B cell (primary cell): Measurements from ENCODE around the gene SPPL3. TPM values are rescaled to one million over a fixed set of nuclear protein-coding genes. Genes with fewer than 3 reads are reported as not detected.

Experiments
- ATAC-seq: fragments of 200-7000 bp; cut with Tn5 transposase; one replicate; pipeline ENCODE4 v1.10.0; 2021; ENCODE audit warnings: low read depth, mild to moderate bottlenecking, moderate number of reproducible peaks, moderate library complexity
- CTCF ChIA-PET: fragments of 350-600 bp; sonication (Branson Sonifier 250); formaldehyde crosslinking; loops from one replicate; lab custom pipeline; 2021; ENCODE audit warnings: antibody characterized with exemption, inconsistent platforms; lab: Charles Lee
- POLR2A ChIA-PET: fragments of 350-600 bp; sonication (Branson Sonifier 250); formaldehyde crosslinking; loops from one replicate; lab custom pipeline; 2021; ENCODE audit warnings: antibody characterized with exemption; lab: Charles Lee
- DNase-seq: peaks from one replicate; pipeline ENCODE4 v3.0.0; 2013
- H2AFZ ChIP-seq: 2 replicates; pipeline ENCODE4 v1.6.1; 2012; ENCODE audit warnings: mild to moderate bottlenecking, low read depth, low read length; ENCODE audit not compliant: insufficient read depth, poor library complexity, severe bottlenecking
- H3K27ac ChIP-seq, 2 donors: 1 replicate in 1 of 2; 2 replicates in 1 of 2; pipeline ENCODE4 v1.5.1; 2012 to 2013; ENCODE audit warnings: low read length in 2 of 2, mild to moderate bottlenecking in 2 of 2, moderate library complexity in 1 of 2
- H3K27me3 ChIP-seq, 4 experiments: fragments of 200-600 bp in 1 of 4; sonication (generic) in 1 of 4; replicated peaks in 1 of 4; 1 replicate in 2 of 4; 2 replicates in 2 of 4; pipeline versions ENCODE4 v1.6.1 to v1.7.0; 2013 to 2016; ENCODE audit warnings: low read length in 3 of 4, mild to moderate bottlenecking in 2 of 4, mixed read lengths in 1 of 4, moderate library complexity in 1 of 4; ENCODE audit not compliant: insufficient read depth in 4 of 4, control insufficient read depth in 3 of 4; ENCODE audit errors: control extremely low read depth in 1 of 4
- H3K36me3 ChIP-seq, 2 experiments: replicated peaks in 1 of 2; 1 replicate in 1 of 2; 2 replicates in 1 of 2; pipeline versions ENCODE4 v1.6.1 to v1.7.1; 2013; ENCODE audit warnings: low read length in 1 of 2; ENCODE audit not compliant: insufficient read depth in 2 of 2, control insufficient read depth in 1 of 2; ENCODE audit errors: control extremely low read depth in 1 of 2, extremely low read depth in 1 of 2
- H3K4me1 ChIP-seq, 2 donors: fragments of 200-600 bp in 1 of 2; sonication (generic) in 1 of 2; 1 replicate in 1 of 2; 2 replicates in 1 of 2; pipeline versions ENCODE4 v1.5.1 to v1.6.1; 2013 to 2017; ENCODE audit warnings: low read length in 2 of 2; ENCODE audit not compliant: control insufficient read depth in 2 of 2, insufficient read depth in 2 of 2
- H3K4me2 ChIP-seq: replicated peaks from 2 replicates; pipeline ENCODE3; 2012; ENCODE audit warnings: mild to moderate bottlenecking, low read depth, low read length; ENCODE audit not compliant: poor library complexity, severe bottlenecking
- H3K4me3 ChIP-seq, 5 experiments: fragments of 200-600 bp in 1 of 5; sonication (generic) in 1 of 5; 1 replicate in 3 of 5; 2 replicates in 2 of 5; pipeline versions ENCODE4 v1.5.1 to v1.7.0; 2011 to 2016; ENCODE audit warnings: low read length in 4 of 5, mild to moderate bottlenecking in 4 of 5, low read depth in 2 of 5, control low read depth in 1 of 5, moderate library complexity in 1 of 5; ENCODE audit not compliant: insufficient read depth in 1 of 5; ENCODE audit errors: control extremely low read depth in 1 of 5, extremely low read depth in 1 of 5
- H3K79me2 ChIP-seq: fragments of 200-600 bp; sonication (generic); one replicate; pipeline ENCODE4 v1.6.0; 2016; ENCODE audit warnings: low read length; ENCODE audit not compliant: control insufficient read depth, insufficient read depth
- H3K9ac ChIP-seq: fragments of 200-600 bp; sonication (generic); 2 replicates; pipeline ENCODE4 v1.6.1; 2017; ENCODE audit warnings: mild to moderate bottlenecking, low read length, moderate library complexity
- H3K9me3 ChIP-seq, 3 donors: one replicate each; pipeline versions ENCODE4 v1.6.1 to v1.7.1; 2013; ENCODE audit warnings: low read length in 2 of 3; ENCODE audit not compliant: control insufficient read depth in 2 of 3, insufficient read depth in 1 of 3; ENCODE audit errors: control extremely low read depth in 1 of 3
- H4K20me1 ChIP-seq: 2 replicates; pipeline ENCODE4 v1.6.0; 2012; ENCODE audit warnings: mild to moderate bottlenecking, low read length; ENCODE audit not compliant: insufficient read depth, control insufficient read depth, poor library complexity, severe bottlenecking
- H3K27ac Mint-ChIP-seq: one replicate; pipeline ENCODE4 v1.8.0; 2021; ENCODE audit warnings: mixed read lengths
- H3K27me3 Mint-ChIP-seq: one replicate; pipeline ENCODE4 v1.8.0; 2021; ENCODE audit warnings: mixed read lengths
- H3K4me1 Mint-ChIP-seq: one replicate; pipeline ENCODE4 v1.8.0; 2021; ENCODE audit warnings: mixed read lengths
- H3K4me3 Mint-ChIP-seq: one replicate; pipeline ENCODE4 v1.8.0; 2021; ENCODE audit warnings: mixed read lengths
- H3K9me3 Mint-ChIP-seq: one replicate; pipeline ENCODE4 v1.8.0; 2022; ENCODE audit warnings: mixed read lengths; ENCODE audit not compliant: insufficient read depth
- EZH2 ChIP-seq: IDR thresholded peaks from 2 replicates; pipeline ENCODE4 v1.6.1; 2012; ENCODE audit warnings: borderline replicate concordance, low read depth, mild to moderate bottlenecking, moderate library complexity, low read length; ENCODE audit not compliant: insufficient read depth, poor library complexity, severe bottlenecking
- WGBS: methylation state at CpG from one replicate; pipeline ENCODE4 v1.1.5; 2013; ENCODE audit warnings: missing lambda C conversion rate; ENCODE audit not compliant: insufficient coverage; 5-methylcytosine and 5-hydroxymethylcytosine counted together
- intact Hi-C: fragments of 100-400 bp; cut with micrococcal nuclease; formaldehyde crosslinking; loops from one replicate; pipeline ENCODE4 v1.10.0; 2022
- polyA plus RNA-seq: library from polyadenylated mRNA; depleted of rRNA; stranded (reverse); fragments of >200 nt; gene quantifications from 2 replicates; pipeline ENCODE4 v1.2.3, GENCODE V29; 2012
- total RNA-seq, 2 donors: library from RNA; stranded (reverse); fragments of 120-200 nt in 1 of 2; gene quantifications; 1 replicate in 1 of 2; 2 replicates in 1 of 2; pipeline versions ENCODE4 v1.2.3 to v1.2.4, GENCODE V29; 2013 to 2022
- TF ChIP-seq, protein P1 (sequence below): fragments of 200-600 bp; IDR thresholded peaks from one replicate; pipeline ENCODE4 v1.8.0; 2022; ENCODE audit warnings: antibody characterized with exemption, mild to moderate bottlenecking

Gene SPPL3
- total and polyA plus RNA-seq, 2 donors (not counting 1 experiment from before 2014, with no cell fraction given) = 12.3 to 43.6 TPM

- no peak overlapping the region for H3K4me2 ChIP-seq
- intact Hi-C loops = no loop called here
- H3K9me3 ChIP-seq = no peaks in the 10 kb centered on the region
- no peak overlapping the region for H3K9ac ChIP-seq
- ChIA-PET CTCF (no interaction called here), POLR2A (interaction anchor here (0.6 kb wide), 2 partner anchors 9 to 239 kb away, joined by 3 to 5 read pairs; no protein-coding TSS in a partner anchor)
- H3K79me2 ChIP-seq = no peaks in the 10 kb centered on the region
- Mint-ChIP-seq H3K4me3 (no peak overlapping the region), H3K4me1 (no peaks in the 10 kb centered on the region), H3K27me3 (no peaks in the 10 kb centered on the region), H3K27ac (no peak overlapping the region), H3K9me3 (no peaks in the 10 kb centered on the region)
- no peak overlapping the region for H3K27ac ChIP-seq
- H3K36me3 ChIP-seq = peaks cover 0 to 3% of the 10 kb centered on the region in 2 experiments
- H3K4me3 ChIP-seq = no peak overlapping the region
- H4K20me1 ChIP-seq = no peaks in the 10 kb centered on the region
- WGBS = 95% methylated on average over 38 of the region's 38 CpGs
- H3K27me3 ChIP-seq = no peaks in the 10 kb centered on the region
- H3K4me1 ChIP-seq = no peaks in the 10 kb centered on the region
- DNase-seq = no peak
- TF ChIP-seq EZH2 = no peak
- TF ChIP-seq, protein P1, sequence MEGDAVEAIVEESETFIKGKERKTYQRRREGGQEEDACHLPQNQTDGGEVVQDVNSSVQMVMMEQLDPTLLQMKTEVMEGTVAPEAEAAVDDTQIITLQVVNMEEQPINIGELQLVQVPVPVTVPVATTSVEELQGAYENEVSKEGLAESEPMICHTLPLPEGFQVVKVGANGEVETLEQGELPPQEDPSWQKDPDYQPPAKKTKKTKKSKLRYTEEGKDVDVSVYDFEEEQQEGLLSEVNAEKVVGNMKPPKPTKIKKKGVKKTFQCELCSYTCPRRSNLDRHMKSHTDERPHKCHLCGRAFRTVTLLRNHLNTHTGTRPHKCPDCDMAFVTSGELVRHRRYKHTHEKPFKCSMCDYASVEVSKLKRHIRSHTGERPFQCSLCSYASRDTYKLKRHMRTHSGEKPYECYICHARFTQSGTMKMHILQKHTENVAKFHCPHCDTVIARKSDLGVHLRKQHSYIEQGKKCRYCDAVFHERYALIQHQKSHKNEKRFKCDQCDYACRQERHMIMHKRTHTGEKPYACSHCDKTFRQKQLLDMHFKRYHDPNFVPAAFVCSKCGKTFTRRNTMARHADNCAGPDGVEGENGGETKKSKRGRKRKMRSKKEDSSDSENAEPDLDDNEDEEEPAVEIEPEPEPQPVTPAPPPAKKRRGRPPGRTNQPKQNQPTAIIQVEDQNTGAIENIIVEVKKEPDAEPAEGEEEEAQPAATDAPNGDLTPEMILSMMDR = no peak
- no peak overlapping the region for H2AFZ ChIP-seq
- no peak for ATAC-seq
Observed at GRCh38 chr12:120736404-120737331, 167.5 kb downstream of the SPPL3 start.

GRCh38 chr12:120735181-120735580 is 169.0 kb downstream of the SPPL3 start:
- H3K9ac ChIP-seq = no peak overlapping the region
- H3K4me2 ChIP-seq = no peak overlapping the region
- H2AFZ ChIP-seq = no peak overlapping the region
- no peaks in the 10 kb centered on the region for H3K4me1 Mint-ChIP-seq
- H3K9me3 ChIP-seq = no peaks in the 10 kb centered on the region
- H3K27me3 ChIP-seq = no peaks in the 10 kb centered on the region
- H3K4me3 Mint-ChIP-seq = no peak overlapping the region
- H3K9me3 Mint-ChIP-seq = no peaks in the 10 kb centered on the region
- H3K79me2 ChIP-seq = no peaks in the 10 kb centered on the region
- H3K27me3 Mint-ChIP-seq = no peaks in the 10 kb centered on the region
- H3K27ac ChIP-seq = no peak overlapping the region
- no peaks in the 10 kb centered on the region for H4K20me1 ChIP-seq
- DNase-seq = no peak
- H3K27ac Mint-ChIP-seq = no peak overlapping the region
- ChIA-PET POLR2A (interaction anchor here (0.7 kb wide), 2 partner anchors 36 to 299 kb away, joined by 6 to 7 read pairs; no protein-coding TSS in a partner anchor), CTCF (no interaction called here)
- intact Hi-C loops = no loop called here
- H3K36me3 ChIP-seq = peaks cover 0 to 3% of the 10 kb centered on the region in 2 experiments
- no peak for ATAC-seq
- H3K4me3 ChIP-seq = no peak overlapping the region
- H3K4me1 ChIP-seq = no peaks in the 10 kb centered on the region
- no CpG with 5 or more reads among the region's 3 CpGs for WGBS
- TF ChIP-seq, protein P1 = no peak
